ENCODE data around the gene GRK5.

The GRK5 gene

DNA sequence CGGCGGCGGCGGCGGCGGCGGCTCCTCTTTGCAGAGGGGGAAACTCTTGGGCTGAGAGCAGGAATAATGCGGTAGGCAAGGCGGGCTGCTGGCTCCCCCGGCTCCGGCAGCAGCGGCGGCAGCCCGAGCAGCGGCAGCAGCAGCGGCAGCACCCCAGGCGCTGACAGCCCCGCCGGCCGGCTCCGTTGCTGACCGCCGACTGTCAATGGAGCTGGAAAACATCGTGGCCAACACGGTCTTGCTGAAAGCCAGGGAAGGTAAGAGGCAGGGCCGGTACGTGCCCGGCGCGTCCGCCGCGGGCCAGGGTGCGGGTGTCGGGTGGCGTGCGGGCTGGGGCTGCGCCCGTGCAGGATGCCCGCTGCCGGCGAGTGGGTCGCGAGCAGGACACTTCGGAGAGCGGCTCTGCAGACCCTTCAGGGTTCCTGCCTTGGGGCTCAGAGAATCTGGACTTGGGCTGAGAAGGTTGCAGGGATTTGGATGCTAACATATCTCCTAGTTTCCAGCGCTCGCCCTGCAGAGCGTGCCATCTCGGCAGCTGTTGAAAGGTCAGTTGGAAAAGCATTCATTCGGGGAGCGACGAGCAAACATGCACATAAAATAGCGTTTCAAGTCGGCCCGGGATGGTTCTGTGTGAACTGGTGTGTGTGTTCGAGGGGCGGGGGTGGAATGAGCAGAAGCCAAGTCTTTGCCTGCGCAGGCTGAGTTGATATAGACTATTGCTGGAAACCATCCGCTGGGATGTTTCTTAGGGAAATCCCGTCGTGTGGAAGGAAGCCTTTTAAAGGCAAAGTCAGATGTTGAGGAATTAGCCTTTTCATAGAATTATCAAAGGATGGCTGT lies 562 bp downstream of the GRK5 start:
- Mint-ChIP-seq H3K9me3 (no peaks in the 10 kb centered on the region), H3K27ac (peak overlapping the region; percentile 92), H3K36me3 (ENCODE audit: low read depth) (peaks cover 8% of the 10 kb centered on the region)

DNA sequence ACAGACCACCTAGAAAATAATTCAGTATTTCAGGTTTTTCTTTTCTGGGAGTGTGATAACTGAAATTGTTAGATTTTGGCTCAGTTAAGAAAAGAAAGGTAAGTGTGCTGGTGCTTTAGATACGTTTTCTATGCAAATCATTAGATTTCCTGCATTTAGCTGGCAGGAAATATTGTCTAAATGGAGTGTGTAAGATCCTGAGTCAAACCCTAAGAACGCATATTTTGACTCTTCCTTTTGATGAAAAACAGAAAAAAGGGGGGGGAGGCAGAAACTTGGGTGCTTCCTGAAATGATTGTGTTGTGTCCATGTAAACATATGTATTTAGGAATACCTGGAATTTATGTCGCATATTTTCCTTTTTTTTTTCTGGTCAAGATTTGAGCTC lies 1.2 kb downstream of the GRK5 start:
- H3K27ac Mint-ChIP-seq: peak overlapping the region; percentile 92
- H3K4me1 Mint-ChIP-seq (ENCODE audit: low read depth): peaks cover 50% of the 10 kb centered on the region
- H3K4me3 Mint-ChIP-seq: peak overlapping the region; percentile 97
- peaks cover 9% of the 10 kb centered on the region for H3K36me3 Mint-ChIP-seq (ENCODE audit: low read depth)
- no peaks in the 10 kb centered on the region for H3K27me3 Mint-ChIP-seq (ENCODE audit: low read depth)
- H3K9me3 Mint-ChIP-seq: no peaks in the 10 kb centered on the region

More for the DNA sequence above, 562 bp downstream of the GRK5 start:
- Mint-ChIP-seq H3K4me1 (ENCODE audit: low read depth) (peaks cover 47% of the 10 kb centered on the region), H3K27me3 (ENCODE audit: low read depth) (no peaks in the 10 kb centered on the region), H3K4me3 (peak overlapping the region; percentile 97)

DNA sequence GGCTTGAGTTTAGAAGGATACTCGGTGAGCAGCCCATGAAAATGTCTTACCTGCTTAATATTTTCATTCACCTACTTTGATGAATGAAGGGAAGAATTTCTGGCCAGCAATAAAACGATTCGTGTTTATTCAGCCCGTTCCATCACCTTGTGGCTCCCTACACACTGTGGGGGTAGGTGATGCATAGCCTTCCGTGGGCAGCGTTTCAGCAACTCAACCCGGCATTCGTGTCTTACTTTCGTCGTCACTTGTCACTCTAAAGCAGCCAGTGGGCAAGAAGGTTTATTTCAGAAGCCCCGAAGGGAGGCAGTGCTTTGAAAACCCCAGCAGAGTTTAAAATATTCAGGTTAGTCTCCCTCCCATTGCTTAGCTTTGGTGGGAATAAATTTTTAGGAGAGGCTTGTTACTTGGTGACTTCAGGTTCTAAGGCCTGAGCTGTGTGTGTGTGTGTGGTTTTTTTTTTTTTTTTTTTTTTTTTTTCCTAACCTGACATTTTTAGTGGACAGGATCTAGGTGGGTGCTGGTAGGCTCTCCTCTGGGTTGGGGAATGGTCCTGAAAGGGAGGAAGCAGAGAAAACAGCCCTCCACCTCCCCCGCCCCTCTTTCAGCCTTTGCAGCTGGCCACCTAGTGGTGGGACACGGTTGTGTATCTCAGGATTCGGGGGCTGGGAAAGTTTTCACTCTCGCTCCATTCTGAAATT lies 1.8 kb downstream of the GRK5 start:
- Mint-ChIP-seq H3K9me3 (no peaks in the 10 kb centered on the region), H3K4me3 (peak overlapping the region; percentile 97), H3K36me3 (ENCODE audit: low read depth) (peaks cover 10% of the 10 kb centered on the region), H3K4me1 (ENCODE audit: low read depth) (peaks cover 56% of the 10 kb centered on the region), H3K27me3 (ENCODE audit: low read depth) (no peaks in the 10 kb centered on the region), H3K27ac (peak overlapping the region; percentile 92)

DNA sequence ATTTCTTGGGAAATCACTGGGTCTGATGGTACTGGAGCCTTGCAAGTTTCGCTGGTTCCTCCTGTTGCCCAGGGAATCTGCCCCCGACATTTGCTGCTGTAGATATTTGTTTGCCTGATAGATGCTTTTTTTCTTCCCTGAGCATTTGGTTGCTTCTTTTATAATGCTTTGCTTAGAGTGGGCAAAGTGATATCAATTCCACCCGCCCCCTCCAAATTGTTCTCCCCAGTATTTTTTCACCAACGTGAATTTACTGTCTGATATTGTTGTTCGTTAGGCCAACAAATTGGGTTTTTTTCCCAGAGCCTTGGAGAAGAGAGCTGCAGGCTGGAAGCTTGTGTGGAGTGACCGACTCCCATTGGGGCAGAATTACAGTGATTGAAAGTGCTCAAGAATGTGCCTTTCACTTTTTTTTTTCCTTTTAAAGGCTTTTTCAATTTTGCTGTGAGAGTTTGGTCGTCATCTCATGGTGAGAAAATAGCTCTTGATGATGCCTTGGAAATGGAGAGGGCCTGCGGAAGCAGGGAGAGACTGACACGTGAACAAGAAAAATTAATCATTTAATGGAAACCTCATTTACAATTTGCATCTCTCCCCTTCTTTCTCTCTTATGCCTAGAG lies 2.5 kb downstream of the GRK5 start:
- no peaks in the 10 kb centered on the region for H3K9me3 Mint-ChIP-seq
- peak overlapping the region; percentile 97 for H3K4me3 Mint-ChIP-seq
- H3K27me3 Mint-ChIP-seq (ENCODE audit: low read depth): no peaks in the 10 kb centered on the region
- H3K36me3 Mint-ChIP-seq (ENCODE audit: low read depth): peaks cover 14% of the 10 kb centered on the region
- peak overlapping the region; percentile 92 for H3K27ac Mint-ChIP-seq
- H3K4me1 Mint-ChIP-seq (ENCODE audit: low read depth): peaks cover 61% of the 10 kb centered on the region

DNA sequence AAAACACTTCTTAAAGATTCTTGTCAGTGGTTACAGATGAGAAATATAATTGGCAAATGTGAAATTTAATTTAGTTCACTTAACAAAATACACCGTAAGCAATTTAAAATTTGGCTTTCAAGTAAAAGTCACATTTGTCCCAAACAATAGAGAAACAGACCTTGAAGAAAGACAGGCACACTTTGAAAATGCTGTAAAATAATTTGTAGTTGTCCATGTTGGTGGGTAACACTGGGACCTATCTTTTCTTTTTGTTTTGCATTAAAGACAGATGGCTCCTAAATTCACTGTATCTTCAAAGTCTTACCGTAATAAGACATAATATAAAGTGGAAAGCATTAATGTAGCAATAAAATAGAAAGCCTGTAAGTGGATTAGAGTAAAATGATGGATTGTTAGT lies 3.3 kb downstream of the GRK5 start:
- Mint-ChIP-seq H3K4me1 (ENCODE audit: low read depth) (peaks cover 64% of the 10 kb centered on the region), H3K27ac (peak overlapping the region; percentile 91)

DNA sequence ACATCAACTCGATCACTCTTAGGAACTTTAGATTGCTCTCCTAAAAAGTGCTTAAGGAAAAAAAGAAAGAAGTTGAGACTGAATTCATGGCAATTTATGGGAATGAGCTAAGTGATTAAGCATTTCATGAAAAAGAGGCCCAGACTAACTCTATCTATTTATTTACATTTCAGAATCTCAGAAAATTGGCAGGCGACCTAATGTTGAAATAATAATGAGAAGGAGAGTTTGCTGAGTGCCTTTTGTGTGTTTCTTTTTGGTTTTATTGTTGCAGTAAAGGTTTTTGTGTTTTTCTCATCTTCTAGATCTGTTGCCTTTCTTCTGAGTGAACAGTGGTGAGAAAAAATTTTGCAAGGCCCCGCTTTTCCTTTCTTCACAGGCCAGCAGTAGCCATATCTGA lies 3.8 kb downstream of the GRK5 start:
- H3K27ac Mint-ChIP-seq: peak overlapping the region; percentile 91
- H3K27me3 Mint-ChIP-seq (ENCODE audit: low read depth): no peaks in the 10 kb centered on the region
- peaks cover 14% of the 10 kb centered on the region for H3K36me3 Mint-ChIP-seq (ENCODE audit: low read depth)
- no peaks in the 10 kb centered on the region for H3K9me3 Mint-ChIP-seq
- H3K4me3 Mint-ChIP-seq: peak overlapping the region; percentile 73
- peaks cover 65% of the 10 kb centered on the region for H3K4me1 Mint-ChIP-seq (ENCODE audit: low read depth)

More for the DNA sequence above, 3.3 kb downstream of the GRK5 start:
- no peaks in the 10 kb centered on the region for H3K27me3 Mint-ChIP-seq (ENCODE audit: low read depth)
- no peak overlapping the region for H3K4me3 Mint-ChIP-seq
- peaks cover 14% of the 10 kb centered on the region for H3K36me3 Mint-ChIP-seq (ENCODE audit: low read depth)
- H3K9me3 Mint-ChIP-seq: no peaks in the 10 kb centered on the region

DNA sequence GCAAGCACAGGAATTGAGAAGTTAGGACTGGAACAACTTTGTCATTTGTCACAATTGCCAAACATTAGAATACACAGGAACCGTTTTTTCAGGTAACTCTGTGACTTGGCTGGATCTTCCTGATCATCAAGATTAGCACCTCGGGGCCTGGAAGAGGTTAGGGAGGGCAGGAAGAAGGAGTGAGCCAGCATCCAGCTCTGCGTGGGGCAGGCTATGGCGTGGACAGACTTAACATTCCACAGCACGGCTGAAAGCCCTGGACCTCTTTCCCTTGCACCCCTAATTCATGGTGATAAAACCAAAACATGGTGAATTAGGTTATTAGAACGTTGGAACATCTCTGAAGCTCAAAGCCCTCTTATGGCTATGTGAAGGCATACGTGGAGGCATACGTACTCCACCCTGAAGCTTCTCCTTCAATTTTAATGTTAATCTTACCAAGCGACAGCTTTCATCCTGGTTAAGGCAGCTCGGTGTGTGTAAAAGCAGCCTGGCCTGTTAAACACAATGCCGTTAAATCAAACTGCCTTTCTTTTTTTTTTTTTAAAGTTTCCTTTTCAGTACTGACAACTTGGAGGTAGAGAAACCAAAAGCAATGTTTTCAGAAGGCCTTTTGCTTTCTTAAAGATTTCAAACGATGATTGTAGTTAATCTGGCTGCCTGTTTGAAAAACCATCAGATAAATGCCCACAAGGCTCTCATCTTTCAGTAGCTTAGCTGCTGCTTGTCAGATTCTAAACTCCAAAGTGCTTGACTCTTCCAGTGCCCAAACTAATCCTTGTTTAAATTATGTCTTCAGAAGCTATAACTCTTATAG lies 4.5 kb downstream of the GRK5 start:
- peak overlapping the region; percentile 73 for H3K4me3 Mint-ChIP-seq
- H3K27ac Mint-ChIP-seq: peak overlapping the region; percentile 91
- no peaks in the 10 kb centered on the region for H3K27me3 Mint-ChIP-seq (ENCODE audit: low read depth)
- peaks cover 64% of the 10 kb centered on the region for H3K4me1 Mint-ChIP-seq (ENCODE audit: low read depth)
- peaks cover 14% of the 10 kb centered on the region for H3K36me3 Mint-ChIP-seq (ENCODE audit: low read depth)
- no peaks in the 10 kb centered on the region for H3K9me3 Mint-ChIP-seq

DNA sequence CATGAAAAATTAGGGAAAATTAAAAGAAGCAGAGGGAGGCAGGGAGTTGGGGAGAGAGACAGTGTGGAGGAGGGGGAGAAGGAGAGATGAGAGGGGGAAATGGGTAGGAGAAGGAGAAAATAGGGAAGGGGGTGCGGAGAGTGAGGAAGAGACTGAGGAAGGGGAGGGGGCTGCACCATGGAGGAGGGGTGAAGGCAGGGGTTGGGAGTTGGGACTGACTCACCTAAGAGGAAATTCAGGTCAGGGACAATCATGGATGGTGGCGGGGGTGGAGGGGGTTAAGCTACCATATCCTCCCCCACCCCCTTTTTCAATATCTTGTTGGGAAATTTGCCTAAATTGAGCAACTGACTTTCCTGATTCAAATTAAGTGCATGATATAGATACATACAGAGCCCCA lies 8.0 kb downstream of the GRK5 start:
- Mint-ChIP-seq H3K27me3 (ENCODE audit: low read depth) (no peaks in the 10 kb centered on the region), H3K4me3 (no peak overlapping the region), H3K27ac (peak overlapping the region; percentile 52), H3K4me1 (ENCODE audit: low read depth) (peaks cover 63% of the 10 kb centered on the region), H3K36me3 (ENCODE audit: low read depth) (peaks cover 17% of the 10 kb centered on the region), H3K9me3 (no peaks in the 10 kb centered on the region)

DNA sequence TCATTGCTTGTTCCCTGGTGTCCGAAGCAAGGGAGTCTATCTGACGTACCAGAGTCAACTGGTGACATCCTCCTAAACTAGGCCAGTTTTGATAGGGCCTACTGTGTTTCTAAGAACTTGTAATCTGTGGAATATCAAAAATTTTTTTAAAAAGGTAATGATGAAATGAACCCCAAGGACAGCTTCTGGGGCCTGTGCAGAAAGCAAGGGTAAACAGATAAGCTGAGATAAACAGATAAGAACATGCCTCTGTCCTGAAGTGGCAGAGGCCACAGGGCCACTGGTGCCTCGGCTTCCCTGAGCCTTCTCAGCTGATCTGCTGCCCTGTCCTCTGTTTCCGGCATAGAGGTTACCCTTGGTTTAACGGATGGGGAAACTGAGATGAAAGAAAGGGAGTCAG lies 8.8 kb downstream of the GRK5 start:
- Mint-ChIP-seq H3K27ac (no peak overlapping the region), H3K9me3 (no peaks in the 10 kb centered on the region), H3K27me3 (ENCODE audit: low read depth) (no peaks in the 10 kb centered on the region), H3K4me1 (ENCODE audit: low read depth) (peaks cover 59% of the 10 kb centered on the region), H3K36me3 (ENCODE audit: low read depth) (peaks cover 17% of the 10 kb centered on the region), H3K4me3 (no peak overlapping the region)

DNA sequence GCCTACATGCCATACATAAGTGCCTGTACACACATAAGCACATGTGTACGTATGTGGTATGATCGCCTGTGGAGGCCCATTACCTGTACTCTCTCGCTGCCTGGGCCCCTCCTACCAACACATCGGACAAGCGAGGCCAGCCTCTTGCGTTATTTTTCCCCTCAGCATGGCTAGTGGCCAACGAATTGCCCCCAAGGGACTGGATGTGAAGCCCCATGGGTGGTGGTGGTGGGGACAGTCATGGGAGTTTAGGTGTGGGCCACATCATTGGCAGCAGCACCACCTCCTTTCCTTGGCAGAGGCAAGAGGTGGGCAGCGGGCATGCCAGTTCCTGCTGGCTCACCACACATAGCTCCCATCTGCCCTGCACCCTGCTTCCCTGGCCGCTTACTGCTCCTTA lies 10.0 kb downstream of the GRK5 start:
- no peaks in the 10 kb centered on the region for H3K9me3 Mint-ChIP-seq
- no peak overlapping the region for H3K27ac Mint-ChIP-seq
- H3K4me1 Mint-ChIP-seq (ENCODE audit: low read depth): peaks cover 56% of the 10 kb centered on the region
- peaks cover 13% of the 10 kb centered on the region for H3K36me3 Mint-ChIP-seq (ENCODE audit: low read depth)
- H3K27me3 Mint-ChIP-seq (ENCODE audit: low read depth): no peaks in the 10 kb centered on the region
- H3K4me3 Mint-ChIP-seq: no peak overlapping the region

DNA sequence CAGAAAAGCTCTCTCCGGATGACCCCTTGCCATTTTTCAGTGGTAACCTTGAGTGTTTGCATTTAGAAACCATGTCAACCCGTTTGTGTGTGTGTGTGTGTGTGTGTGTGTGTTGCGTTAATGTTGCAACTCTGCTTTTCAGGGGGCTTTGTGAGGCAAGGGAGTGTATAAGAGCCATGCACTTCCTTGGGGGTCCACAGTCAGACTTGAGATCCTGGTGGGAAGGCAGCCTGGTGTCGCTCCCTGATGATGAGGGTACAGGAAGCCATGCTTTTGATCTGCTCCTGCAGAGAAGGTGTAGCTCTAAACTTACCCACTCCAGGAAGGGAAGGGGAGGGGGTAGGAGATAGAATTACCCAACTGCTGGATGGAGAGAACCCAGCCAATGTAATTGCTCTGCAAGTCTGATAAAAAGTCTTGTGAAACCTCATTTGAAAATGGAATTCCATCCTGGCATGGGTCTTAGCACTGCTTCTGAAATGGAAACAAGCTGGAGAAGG lies 10.7 kb downstream of the GRK5 start:
- H3K27me3 Mint-ChIP-seq (ENCODE audit: low read depth): no peaks in the 10 kb centered on the region
- H3K4me1 Mint-ChIP-seq (ENCODE audit: low read depth): peaks cover 51% of the 10 kb centered on the region
- no peak overlapping the region for H3K4me3 Mint-ChIP-seq
- peaks cover 8% of the 10 kb centered on the region for H3K36me3 Mint-ChIP-seq (ENCODE audit: low read depth)
- H3K9me3 Mint-ChIP-seq: no peaks in the 10 kb centered on the region
- H3K27ac Mint-ChIP-seq: no peak overlapping the region

DNA sequence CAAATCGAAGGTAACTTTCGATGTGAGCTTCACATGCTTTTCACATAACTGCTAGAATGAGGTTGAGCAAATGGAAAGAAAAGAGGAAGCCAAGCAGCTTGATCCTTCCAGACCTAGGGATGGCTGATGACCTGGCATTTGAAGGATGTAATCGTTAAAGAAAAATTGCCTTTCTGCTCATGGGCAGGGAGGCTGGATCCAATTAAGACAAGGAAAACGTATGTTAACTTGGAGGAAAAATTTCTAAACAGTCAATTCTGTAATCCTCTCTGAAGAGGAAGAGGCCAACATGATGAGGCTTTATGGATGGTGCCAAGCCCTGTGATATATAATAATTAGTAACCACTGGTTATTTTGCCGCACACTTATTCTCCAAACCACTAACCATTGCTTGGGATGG lies 12.5 kb downstream of the GRK5 start:
- no peak overlapping the region for H3K27ac Mint-ChIP-seq
- no peaks in the 10 kb centered on the region for H3K27me3 Mint-ChIP-seq (ENCODE audit: low read depth)
- H3K4me3 Mint-ChIP-seq: no peak overlapping the region
- peaks cover 37% of the 10 kb centered on the region for H3K4me1 Mint-ChIP-seq (ENCODE audit: low read depth)
- H3K9me3 Mint-ChIP-seq: no peaks in the 10 kb centered on the region
- H3K36me3 Mint-ChIP-seq (ENCODE audit: low read depth): peaks cover 3% of the 10 kb centered on the region

DNA sequence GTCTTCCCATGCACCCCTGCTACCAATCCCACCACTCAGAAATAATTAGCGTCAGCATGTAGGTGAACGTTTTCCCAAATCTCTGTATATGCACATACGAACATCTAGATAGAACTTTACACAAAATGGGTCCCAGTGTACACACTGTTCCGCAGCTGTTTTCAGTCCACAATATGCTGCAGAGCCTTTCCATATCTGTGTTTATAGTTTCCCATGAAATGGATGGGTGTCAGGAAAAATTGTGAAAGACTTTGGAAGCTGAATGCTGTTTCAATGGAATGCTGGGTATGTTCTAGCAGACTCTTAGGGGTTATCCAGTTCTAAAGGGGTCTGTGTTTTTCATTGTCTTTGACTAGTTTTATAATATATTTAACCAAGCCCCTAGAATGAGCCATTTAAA lies 13.8 kb downstream of the GRK5 start:
- Mint-ChIP-seq H3K36me3 (ENCODE audit: low read depth) (peaks cover 3% of the 10 kb centered on the region), H3K4me1 (ENCODE audit: low read depth) (peaks cover 28% of the 10 kb centered on the region), H3K9me3 (no peaks in the 10 kb centered on the region), H3K4me3 (no peak overlapping the region), H3K27ac (no peak overlapping the region), H3K27me3 (ENCODE audit: low read depth) (no peaks in the 10 kb centered on the region)

DNA sequence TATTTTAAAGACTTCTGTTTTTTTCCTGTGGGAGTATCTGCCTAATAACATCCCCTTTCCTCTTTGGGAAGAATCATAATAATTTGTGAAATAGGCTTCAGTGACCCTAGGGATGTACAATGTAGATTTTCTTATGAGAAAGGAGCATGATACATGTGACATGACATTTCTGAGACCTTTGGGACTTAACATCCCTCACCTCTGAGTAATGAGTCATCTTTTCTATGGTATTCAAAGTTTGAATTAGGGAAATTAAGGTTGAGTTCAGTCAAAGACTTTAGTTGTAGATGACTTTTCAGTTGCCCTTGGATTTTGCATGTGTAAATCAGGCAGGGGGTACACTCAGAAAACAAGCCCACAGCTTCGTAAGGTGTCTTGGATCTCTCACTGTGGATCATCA lies 14.3 kb downstream of the GRK5 start:
- peaks cover 3% of the 10 kb centered on the region for H3K36me3 Mint-ChIP-seq (ENCODE audit: low read depth)
- no peak overlapping the region for H3K27ac Mint-ChIP-seq
- H3K9me3 Mint-ChIP-seq: no peaks in the 10 kb centered on the region
- peaks cover 27% of the 10 kb centered on the region for H3K4me1 Mint-ChIP-seq (ENCODE audit: low read depth)
- H3K27me3 Mint-ChIP-seq (ENCODE audit: low read depth): no peaks in the 10 kb centered on the region
- H3K4me3 Mint-ChIP-seq: no peak overlapping the region

Measured in T-helper 1 cell treated with Interleukin-12 subunit alpha and Interleukin-12 subunit beta and Interleukin-4 antibody, amounts not matched to agents 30 μg/mL and 1 μg/mL, for 36 hours (primary cell).